ENCODE data around the gene CHST9.

Gene CHST9

DNA sequence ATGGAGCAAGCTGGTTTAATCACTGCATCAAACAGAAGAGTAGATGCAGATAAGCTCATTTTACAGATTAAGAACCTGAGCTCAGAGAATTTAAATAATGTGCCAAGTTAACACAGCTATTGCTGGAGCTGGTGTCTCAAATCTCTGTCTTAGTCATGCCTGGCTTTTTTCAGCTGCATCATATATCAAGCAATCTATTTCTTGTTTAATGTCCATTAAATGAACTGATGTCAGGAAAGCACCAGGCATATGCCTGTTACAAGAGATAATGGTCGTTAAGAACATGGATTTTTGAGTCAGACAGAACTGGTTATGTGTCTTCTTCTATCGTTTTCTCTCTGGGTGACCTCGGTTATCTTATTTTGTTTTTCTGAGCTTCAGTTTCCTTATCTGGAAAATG lies 259.8 kb downstream of the CHST9 start:
- no peak for DNase-seq

- no peak for DNase-seq
Measured at GRCh38 chr18:26922313-26922712, 262.8 kb downstream of the CHST9 start.

DNA sequence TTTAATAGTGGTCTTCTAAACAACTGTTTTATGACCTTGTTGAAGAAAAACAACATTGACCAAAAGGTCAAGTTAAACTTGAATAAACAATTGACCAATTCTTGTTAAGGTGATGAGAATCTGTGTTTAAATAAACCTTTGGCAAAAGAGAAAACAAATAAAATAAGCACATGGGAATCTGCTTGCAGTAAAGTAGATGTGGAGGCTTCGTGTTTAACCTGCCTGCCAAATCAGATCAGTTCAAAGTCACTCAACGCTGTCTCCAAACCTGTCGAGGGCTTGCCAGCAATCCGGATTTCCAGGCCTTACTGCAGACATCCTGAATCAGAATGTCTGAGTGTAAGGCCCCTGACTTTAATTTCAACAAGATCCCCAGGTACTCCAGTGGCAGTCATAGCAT lies 264.5 kb downstream of the CHST9 start:
- DNase-seq: no peak

DNA sequence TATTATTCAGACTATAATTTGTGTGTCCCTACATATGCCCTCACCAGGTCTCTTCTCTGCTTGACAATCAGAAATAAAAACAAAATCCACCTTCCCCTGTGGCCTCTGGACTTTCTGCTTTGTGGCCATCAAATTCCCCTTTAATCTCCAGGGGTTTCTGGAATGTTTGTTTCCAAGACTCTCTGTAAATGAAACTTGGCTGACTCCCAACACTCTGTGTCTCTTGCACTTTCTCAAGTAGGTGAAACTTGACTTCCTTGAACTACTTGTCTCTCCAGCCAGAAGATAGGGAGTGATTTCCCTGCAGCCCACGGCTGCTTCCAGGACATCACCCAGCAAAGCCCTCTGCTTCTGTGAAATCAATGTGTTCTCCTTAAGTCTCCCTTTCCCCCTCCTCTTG lies 265.5 kb downstream of the CHST9 start:
- no peak for DNase-seq

DNA sequence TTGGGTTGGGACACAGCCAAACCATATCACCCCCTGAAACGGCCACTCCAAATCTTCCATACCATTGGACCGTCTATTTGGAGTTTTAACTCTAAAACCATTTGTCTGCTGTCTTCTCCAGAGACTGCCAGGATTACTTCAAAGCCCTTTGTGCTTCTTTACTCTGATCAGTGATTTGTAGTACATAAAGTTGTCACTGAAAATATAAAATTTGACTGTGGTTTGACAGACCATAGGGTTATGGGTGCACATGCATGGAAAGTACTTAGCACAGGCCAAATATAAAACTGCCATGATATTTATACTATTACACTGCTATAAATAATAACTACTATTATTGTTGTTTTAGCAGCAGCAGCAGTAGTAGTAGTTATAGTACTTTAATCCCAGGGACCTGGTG lies 265.9 kb downstream of the CHST9 start:
- no peak for DNase-seq

DNA sequence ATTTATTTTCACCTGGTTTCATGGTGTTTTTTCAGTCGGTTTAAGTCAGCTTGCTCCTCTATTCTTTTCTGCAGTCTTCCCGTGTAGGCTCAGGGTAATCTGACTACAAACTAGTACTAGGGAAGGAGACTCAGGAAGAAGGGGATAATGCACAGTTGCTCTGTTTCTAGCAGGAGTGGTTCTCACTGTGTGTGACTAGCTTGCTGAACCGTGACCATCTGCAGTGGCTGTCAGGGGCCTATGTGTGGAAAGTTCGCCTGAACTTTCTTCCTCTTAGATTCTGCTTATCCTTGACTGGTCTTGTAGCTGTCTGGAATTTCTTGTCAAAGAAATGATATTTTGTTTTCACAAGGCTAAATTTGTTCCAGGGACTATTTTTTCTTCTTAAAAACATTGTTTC lies 273.3 kb downstream of the CHST9 start:
- no peak for DNase-seq

- DNase-seq: no peak
Measured at GRCh38 chr18:26909599-26910290, 275.4 kb downstream of the CHST9 start.

DNA sequence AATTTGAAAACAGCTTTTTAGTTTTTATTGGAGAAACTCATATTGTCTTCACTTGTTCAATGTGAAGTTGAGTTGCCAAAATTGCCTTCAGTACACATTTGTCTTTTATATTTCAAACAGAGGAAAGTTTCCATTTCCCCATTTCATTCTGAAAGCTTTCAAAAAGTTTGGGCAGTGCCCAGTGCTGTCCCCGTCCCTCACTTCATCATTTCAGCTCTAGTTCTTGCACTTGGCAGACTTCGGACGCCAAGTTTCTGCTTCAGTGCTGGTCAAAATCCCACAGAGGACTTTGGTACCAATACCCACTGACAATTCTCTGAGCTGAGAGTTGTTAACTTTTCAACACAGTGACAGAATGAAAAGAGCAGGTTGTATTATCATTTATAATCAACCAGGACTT lies 276.2 kb downstream of the CHST9 start:
- DNase-seq: no peak

- no peak for DNase-seq
Measured at GRCh38 chr18:26902291-26902690, 282.8 kb downstream of the CHST9 start.

DNA sequence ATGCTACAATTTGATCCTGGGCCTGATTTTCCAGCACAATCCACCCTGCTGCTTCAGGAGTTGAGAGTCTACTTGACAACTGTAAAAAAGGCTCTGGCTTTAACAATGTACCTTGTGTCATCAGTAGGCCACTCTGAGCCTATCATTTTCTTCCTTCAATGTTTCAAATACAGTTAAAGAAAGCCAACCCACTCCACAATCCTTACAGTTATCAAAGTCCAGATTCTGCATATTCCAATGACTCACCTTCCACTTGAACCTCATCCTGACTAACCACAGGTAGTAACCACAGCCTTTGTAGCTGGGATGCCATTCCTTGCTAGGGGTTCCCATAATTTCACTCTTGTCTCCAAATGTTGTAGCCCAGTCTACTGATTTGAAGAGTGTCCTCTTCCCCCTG lies 284.1 kb downstream of the CHST9 start:
- DNase-seq: no peak

- no peak for DNase-seq
Measured at GRCh38 chr18:26894426-26894825, 290.7 kb downstream of the CHST9 start.

DNA sequence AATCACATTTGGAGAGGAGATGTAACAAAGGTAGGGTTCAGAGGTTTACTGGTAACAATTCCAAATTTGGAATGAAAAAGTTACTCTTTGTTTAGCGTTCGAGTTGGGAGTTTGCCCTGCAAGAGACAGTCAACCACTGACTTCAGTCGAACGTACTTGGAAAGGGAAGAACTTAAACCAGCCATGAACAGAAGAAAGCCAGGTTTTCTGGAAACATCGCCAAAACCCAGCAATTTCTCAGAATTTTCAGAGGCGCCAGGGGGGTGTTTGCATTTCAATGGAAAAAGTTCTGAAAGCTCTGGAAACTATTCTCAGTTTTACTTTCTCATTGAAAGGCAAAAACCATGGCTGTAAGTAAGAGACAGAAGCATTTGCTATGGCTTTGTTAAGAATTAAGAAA lies 291.1 kb downstream of the CHST9 start:
- DNase-seq: no peak

DNA sequence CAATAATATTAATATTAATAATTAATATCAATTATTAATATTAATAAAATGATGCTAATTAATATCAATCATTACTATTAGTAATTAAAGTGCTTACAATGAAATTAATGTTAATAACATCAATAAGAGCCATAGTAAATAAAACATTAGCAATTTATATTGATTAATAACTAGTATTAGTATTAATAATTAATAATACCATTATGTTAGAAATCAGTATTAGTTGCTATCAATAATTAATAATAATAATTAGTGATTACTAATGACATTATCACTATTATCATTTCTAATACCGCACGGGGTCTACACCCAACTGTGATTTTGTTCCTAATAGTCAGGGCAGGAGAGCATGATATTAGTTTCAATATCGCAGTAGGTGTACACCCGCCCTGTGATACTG lies 296.8 kb downstream of the CHST9 start:
- no peak for DNase-seq

- DNase-seq: no peak
Measured at GRCh38 chr18:26875040-26875654, 310.0 kb downstream of the CHST9 start.

- DNase-seq: no peak
Measured at GRCh38 chr18:26874283-26874682, 310.8 kb downstream of the CHST9 start.

DNA sequence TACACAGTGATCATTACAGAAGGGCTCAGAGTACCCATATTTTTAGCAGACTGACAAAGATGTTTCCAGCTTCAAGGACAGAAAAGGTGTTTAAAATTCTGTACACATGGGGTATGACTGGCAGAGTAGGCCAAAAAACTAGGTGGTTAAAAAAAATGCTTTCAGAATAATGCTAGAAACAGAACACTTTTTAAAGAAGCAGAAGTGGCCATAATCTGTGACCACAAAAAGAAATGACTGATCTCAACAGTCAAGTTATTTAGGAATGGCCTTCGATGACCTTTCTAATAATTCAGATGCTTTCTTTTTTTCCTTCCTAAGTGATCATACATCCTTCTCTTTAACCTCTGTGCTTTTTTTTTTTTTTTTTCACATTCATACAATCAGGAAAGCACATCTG lies 315.5 kb downstream of the CHST9 start:
- no peak for DNase-seq

- DNase-seq: no peak
Measured at GRCh38 chr18:26868968-26869586, 316.0 kb downstream of the CHST9 start.

- DNase-seq: no peak
Measured at GRCh38 chr18:26867471-26867870, 317.6 kb downstream of the CHST9 start.

- DNase-seq: no peak
Measured at GRCh38 chr18:26865557-26865956, 319.6 kb downstream of the CHST9 start, which contains the start of gene AQP4. TSS of gene AQP4 (minus strand) at chr18:26865707. CDS start at chr18:26865689, 18 bp downstream.

DNA sequence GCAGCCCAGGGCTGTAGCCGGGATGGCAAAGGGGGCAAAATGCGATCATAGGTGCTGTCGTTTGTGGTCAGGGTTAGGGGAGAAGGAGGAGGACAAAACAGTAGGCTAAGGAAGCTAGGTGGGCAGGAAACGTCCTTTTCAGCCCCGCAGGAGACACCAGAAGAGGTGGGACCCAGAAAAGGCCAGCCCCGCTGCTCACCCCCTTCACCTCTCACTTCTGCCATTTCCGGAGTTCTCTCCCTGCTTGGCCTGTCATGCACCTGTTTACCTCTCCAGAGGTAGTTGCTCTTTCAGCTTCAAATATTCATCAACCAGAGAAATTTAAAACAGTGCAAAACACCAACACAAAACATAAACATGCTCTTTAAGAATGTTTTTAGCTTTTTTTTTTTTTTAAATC lies 320.4 kb downstream of the CHST9 start:
- DNase-seq: no peak

DNA sequence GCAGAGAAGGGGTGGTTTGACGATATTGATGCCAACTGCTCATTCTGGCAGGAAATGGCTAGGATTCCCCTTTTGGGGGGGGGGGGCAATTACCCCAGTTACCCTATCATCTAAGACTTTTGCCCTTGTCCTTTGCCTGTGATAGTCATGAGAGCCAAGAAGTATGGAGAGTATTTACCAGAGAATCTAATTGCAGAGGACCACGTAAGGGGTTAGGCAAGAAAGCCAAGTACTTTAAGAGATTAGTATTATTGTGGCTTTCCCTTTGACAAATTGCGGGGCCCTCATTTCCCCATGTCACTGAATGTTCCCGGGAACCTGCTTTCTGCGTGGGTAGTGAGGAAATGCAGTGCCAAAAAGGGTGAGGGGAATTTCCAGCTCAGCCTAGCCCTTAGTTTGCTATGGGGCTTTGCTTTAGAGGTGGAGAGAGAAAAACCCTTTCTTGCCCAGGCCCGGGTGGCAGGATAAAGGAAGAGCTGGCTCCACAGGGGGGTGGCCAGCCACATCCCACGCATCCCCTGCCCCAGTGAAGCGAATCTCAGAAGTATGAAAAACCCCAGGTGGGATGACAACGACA lies 321.1 kb downstream of the CHST9 start:
- no peak for DNase-seq

DNA sequence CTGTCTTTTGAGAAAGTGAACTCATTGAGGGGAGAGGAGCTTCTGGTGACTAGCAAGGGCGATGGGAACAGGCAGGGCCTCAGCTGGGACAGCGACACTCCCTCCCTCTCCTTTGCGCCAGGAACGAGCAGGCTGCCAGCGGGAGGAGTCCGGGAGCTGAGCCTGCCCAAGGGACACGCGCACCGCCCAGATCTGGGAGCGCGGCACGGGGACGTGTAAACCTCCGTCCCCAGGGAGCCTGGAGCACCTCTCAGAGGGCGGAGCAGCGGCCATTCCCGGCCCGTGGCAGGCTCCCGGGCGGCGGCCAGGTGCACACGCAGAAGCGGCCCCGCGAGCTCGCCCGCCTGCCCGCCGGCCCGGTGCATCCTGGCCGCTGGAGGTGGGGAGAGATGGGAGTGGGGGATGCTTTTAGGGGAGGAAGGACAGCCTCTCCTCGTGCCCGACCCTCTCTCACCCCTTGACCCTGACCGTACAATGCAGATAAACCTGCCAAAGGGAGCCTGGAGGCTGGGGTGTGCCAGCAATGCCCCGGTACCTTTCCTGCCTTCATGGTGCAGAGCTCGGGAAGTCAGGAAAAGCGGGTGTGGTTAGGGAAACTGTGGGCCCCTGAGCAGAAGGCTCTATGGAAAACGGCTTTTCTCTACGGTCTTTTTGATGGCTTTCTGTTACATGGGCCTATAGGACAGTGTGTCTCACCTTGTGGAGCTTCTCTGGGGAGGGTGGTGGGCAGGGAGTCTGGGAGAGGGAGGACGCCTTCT lies 321.8 kb downstream of the CHST9 start:
- no peak for DNase-seq

DNA sequence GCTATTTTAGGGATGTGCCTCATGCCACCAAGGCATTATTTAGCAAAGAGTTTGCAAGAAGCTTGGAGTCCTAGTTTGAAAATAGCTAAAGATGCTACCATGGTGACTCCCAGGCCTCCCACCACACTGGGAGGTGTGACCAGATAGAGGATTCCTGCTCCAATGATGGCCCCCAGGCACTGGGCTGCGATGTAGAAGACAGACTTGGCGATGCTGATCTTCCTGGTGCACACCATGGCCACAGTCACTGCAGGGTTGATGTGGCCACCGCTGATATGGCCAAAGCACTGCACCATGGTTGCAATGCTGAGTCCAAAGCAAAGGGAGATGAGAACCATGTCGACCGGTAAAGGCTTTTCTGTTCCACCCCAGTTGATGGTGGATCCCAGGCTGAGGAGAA lies 323.0 kb downstream of the CHST9 start:
- DNase-seq: no peak
